ENCODE measurements around the gene HDC.

The HDC gene

DNA sequence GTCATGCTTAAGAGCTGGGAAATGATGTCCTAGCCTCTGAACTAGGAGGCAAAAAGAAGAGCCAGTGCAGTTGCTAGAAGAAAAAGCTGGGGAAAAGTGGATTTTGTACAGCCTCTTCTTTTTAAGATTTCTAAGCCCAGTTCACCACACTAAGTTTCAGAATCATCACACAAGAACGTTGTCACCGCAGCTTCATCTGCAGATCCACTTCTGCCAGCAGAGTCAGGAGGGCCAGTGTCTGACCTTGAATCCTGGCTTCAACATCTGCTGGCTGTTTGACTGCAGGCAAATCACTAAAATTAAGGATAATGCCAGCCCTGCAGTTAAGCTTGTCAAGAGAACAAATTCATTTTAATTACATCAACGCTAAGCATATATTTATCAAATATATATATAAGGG lies 36.2 kb downstream of the HDC start:
- no peaks in the 10 kb centered on the region for H3K79me1 ChIP-seq (replicated peaks; ENCODE audit: low read length, poor library complexity, severe bottlenecking)
- H3K9ac ChIP-seq (ENCODE audit: low read length) = no peak overlapping the region
- DNase-seq = no peak
- no peaks in the 10 kb centered on the region for H3K9me3 ChIP-seq (ENCODE audit: control insufficient read depth, low read length)
- no peak overlapping the region for H3K14ac ChIP-seq (ENCODE audit: low read length in 2 of 2)
- no peak overlapping the region for H2BK12ac ChIP-seq (ENCODE audit: low read length in 2 of 2)
- H2AFZ ChIP-seq (ENCODE audit: low read depth, low read length) = no peak overlapping the region
- no peak overlapping the region for H3K23ac ChIP-seq (ENCODE audit: low read length in 2 of 2)
- no peaks in the 10 kb centered on the region for H3K27me3 ChIP-seq (ENCODE audit: control insufficient read depth in 1 of 2, insufficient read depth in 1 of 2, low read length in 2 of 2)
- WGBS = 94% methylated on average over 2 of the region's 3 CpGs
- no peak overlapping the region for H4K8ac ChIP-seq (ENCODE audit: low read length)
- H3K4me3 ChIP-seq (ENCODE audit: insufficient read depth in 1 of 2, low read depth in 1 of 2, low read length in 2 of 2) = no peak overlapping the region
- no peak overlapping the region for H3K27ac ChIP-seq (ENCODE audit: low read length, poor library complexity, severe bottlenecking)
- no peak overlapping the region for H4K91ac ChIP-seq (ENCODE audit: low read length)
- H3K4me2 ChIP-seq (ENCODE audit: low read length, poor library complexity, severe bottlenecking) = no peak overlapping the region
- no peak overlapping the region for H3K18ac ChIP-seq (ENCODE audit: low read depth in 1 of 2, low read length in 2 of 2)
- peaks cover 1% of the 10 kb centered on the region for H3K4me1 ChIP-seq (ENCODE audit: control insufficient read depth, insufficient read depth, low read depth, low read length)
- no peaks in the 10 kb centered on the region for H3K36me3 ChIP-seq (ENCODE audit: control insufficient read depth in 1 of 2, insufficient read depth in 2 of 2, low read depth in 1 of 2, low read length in 2 of 2)
- H2AK5ac ChIP-seq (ENCODE audit: low read length, severe bottlenecking) = no peak overlapping the region
- H2BK120ac ChIP-seq (ENCODE audit: low read depth, low read length) = no peak overlapping the region
- no peak overlapping the region for H2BK5ac ChIP-seq (ENCODE audit: low read depth, low read length, poor library complexity, severe bottlenecking)
- H3K4ac ChIP-seq (ENCODE audit: low read depth in 1 of 2, low read length in 2 of 2) = no peak overlapping the region
- no peak overlapping the region for H2BK15ac ChIP-seq (ENCODE audit: low read depth, poor library complexity, severe bottlenecking)

DNA sequence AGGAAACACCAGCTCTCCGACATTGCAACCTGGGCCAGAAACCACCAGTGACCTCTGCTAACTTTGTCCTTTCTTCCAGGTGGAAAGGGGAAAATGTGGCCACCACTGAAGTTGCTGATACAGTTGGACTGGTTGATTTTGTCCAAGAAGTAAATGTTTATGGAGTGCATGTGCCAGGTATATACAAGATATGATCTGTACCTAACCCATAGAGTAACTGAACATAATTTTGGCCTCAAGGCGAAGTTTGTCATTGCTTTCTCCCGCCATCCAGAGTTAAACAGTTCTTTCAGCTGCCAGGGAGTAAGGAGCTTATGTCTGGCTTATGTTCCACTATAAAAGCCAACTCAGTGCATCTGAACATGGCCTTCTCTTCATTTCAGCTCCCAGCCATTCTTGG lies 36.7 kb downstream of the HDC start:
- no peaks in the 10 kb centered on the region for H3K27me3 ChIP-seq (ENCODE audit: control insufficient read depth in 1 of 2, insufficient read depth in 1 of 2, low read length in 2 of 2)
- no peak overlapping the region for H2BK15ac ChIP-seq (ENCODE audit: low read depth, poor library complexity, severe bottlenecking)
- no peak for DNase-seq
- no peaks in the 10 kb centered on the region for H3K79me1 ChIP-seq (replicated peaks; ENCODE audit: low read length, poor library complexity, severe bottlenecking)
- no peak overlapping the region for H3K9ac ChIP-seq (ENCODE audit: low read length)
- H3K36me3 ChIP-seq (ENCODE audit: control insufficient read depth in 1 of 2, insufficient read depth in 2 of 2, low read depth in 1 of 2, low read length in 2 of 2) = no peaks in the 10 kb centered on the region
- no peak overlapping the region for H3K23ac ChIP-seq (ENCODE audit: low read length in 2 of 2)
- no peak overlapping the region for H4K8ac ChIP-seq (ENCODE audit: low read length)
- no peak overlapping the region for H4K91ac ChIP-seq (ENCODE audit: low read length)
- peaks cover 1% of the 10 kb centered on the region for H3K4me1 ChIP-seq (ENCODE audit: control insufficient read depth, insufficient read depth, low read depth, low read length)
- H3K18ac ChIP-seq (ENCODE audit: low read depth in 1 of 2, low read length in 2 of 2) = no peak overlapping the region
- H2BK5ac ChIP-seq (ENCODE audit: low read depth, low read length, poor library complexity, severe bottlenecking) = no peak overlapping the region
- H2BK12ac ChIP-seq (ENCODE audit: low read length in 2 of 2) = no peak overlapping the region
- no peak overlapping the region for H2AFZ ChIP-seq (ENCODE audit: low read depth, low read length)
- H3K9me3 ChIP-seq (ENCODE audit: control insufficient read depth, low read length) = no peaks in the 10 kb centered on the region
- H3K4me3 ChIP-seq (ENCODE audit: insufficient read depth in 1 of 2, low read depth in 1 of 2, low read length in 2 of 2) = no peak overlapping the region
- H3K4ac ChIP-seq (ENCODE audit: low read depth in 1 of 2, low read length in 2 of 2) = no peak overlapping the region
- no peak overlapping the region for H2BK120ac ChIP-seq (ENCODE audit: low read depth, low read length)
- 99% methylated on average over 3 of the region's 3 CpGs for WGBS
- H2AK5ac ChIP-seq (ENCODE audit: low read length, severe bottlenecking) = no peak overlapping the region
- H3K4me2 ChIP-seq (ENCODE audit: low read length, poor library complexity, severe bottlenecking) = no peak overlapping the region
- H3K27ac ChIP-seq (ENCODE audit: low read length, poor library complexity, severe bottlenecking) = no peak overlapping the region
- no peak overlapping the region for H3K14ac ChIP-seq (ENCODE audit: low read length in 2 of 2)

DNA sequence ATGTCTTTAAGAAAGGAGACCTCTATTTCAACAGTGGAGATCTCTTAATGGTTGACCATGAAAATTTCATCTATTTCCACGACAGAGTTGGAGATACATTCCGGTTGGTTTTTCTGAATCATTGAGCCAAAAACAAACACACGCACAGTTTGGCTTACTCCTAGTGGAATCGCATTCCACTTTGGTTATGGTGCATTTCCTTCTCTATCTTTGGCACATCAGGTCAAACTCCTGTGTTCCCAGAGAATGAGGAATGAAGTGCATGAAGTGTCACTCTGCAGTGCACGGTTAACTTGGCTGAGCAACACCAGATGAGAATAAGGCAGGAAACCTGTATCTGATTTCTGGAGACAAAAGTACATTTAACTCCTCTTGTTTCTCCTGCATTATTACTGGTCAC lies 38.5 kb downstream of the HDC start:
- DNase-seq = peak; percentile 29
- Histone ChIP-seq H3K9ac (ENCODE audit: low read length) (no peak overlapping the region), H3K4me1 (ENCODE audit: control insufficient read depth, insufficient read depth, low read depth, low read length) (peaks cover 1% of the 10 kb centered on the region), H3K23ac (ENCODE audit: low read length in 2 of 2) (no peak overlapping the region), H3K27ac (ENCODE audit: low read length, poor library complexity, severe bottlenecking) (no peak overlapping the region), H3K18ac (ENCODE audit: low read depth in 1 of 2, low read length in 2 of 2) (no peak overlapping the region), H3K14ac (ENCODE audit: low read length in 2 of 2) (no peak overlapping the region), H3K4me3 (ENCODE audit: insufficient read depth in 1 of 2, low read depth in 1 of 2, low read length in 2 of 2) (no peak overlapping the region), H2AK5ac (ENCODE audit: low read length, severe bottlenecking) (no peak overlapping the region), H3K9me3 (ENCODE audit: control insufficient read depth, low read length) (no peaks in the 10 kb centered on the region), H4K8ac (ENCODE audit: low read length) (no peak overlapping the region), H3K36me3 (ENCODE audit: control insufficient read depth in 1 of 2, insufficient read depth in 2 of 2, low read depth in 1 of 2, low read length in 2 of 2) (no peaks in the 10 kb centered on the region), H2BK12ac (ENCODE audit: low read length in 2 of 2) (no peak overlapping the region), H3K4ac (ENCODE audit: low read depth in 1 of 2, low read length in 2 of 2) (no peak overlapping the region), H2AFZ (ENCODE audit: low read depth, low read length) (no peak overlapping the region), H2BK5ac (ENCODE audit: low read depth, low read length, poor library complexity, severe bottlenecking) (no peak overlapping the region), H4K91ac (ENCODE audit: low read length) (no peak overlapping the region), H2BK15ac (ENCODE audit: low read depth, poor library complexity, severe bottlenecking) (no peak overlapping the region), H2BK120ac (ENCODE audit: low read depth, low read length) (no peak overlapping the region), H3K4me2 (ENCODE audit: low read length, poor library complexity, severe bottlenecking) (no peak overlapping the region), H3K79me1 (replicated peaks; ENCODE audit: low read length, poor library complexity, severe bottlenecking) (no peaks in the 10 kb centered on the region), H3K27me3 (ENCODE audit: control insufficient read depth in 1 of 2, insufficient read depth in 1 of 2, low read length in 2 of 2) (peaks cover 0 to 11% of the 10 kb centered on the region in 2 experiments)
- 77% methylated on average over 5 of the region's 5 CpGs for WGBS

DNA sequence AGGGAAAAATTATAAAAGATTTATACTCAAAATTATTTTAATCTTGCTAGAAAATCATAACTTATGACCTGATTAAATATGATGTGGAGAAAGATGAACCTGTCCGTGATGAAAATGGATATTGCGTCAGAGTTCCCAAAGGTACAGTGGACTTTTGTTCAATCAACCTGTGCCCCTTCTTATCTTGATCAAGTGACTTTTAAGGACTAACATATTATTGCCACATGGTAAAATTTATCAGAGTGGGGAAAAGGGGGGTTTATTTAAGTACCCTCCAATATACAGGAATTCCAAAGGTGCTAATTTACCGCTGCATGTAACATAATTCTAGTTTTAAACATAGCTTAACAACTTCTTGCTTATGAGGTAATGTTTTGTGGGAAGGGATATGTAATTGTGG lies 39.6 kb downstream of the HDC start:
- no peak overlapping the region for H4K8ac ChIP-seq (ENCODE audit: low read length)
- no peak overlapping the region for H2AFZ ChIP-seq (ENCODE audit: low read depth, low read length)
- no peak for DNase-seq
- no peaks in the 10 kb centered on the region for H3K79me1 ChIP-seq (replicated peaks; ENCODE audit: low read length, poor library complexity, severe bottlenecking)
- H2BK15ac ChIP-seq (ENCODE audit: low read depth, poor library complexity, severe bottlenecking) = no peak overlapping the region
- no peak overlapping the region for H3K23ac ChIP-seq (ENCODE audit: low read length in 2 of 2)
- no peak overlapping the region for H3K27ac ChIP-seq (ENCODE audit: low read length, poor library complexity, severe bottlenecking)
- H2BK12ac ChIP-seq (ENCODE audit: low read length in 2 of 2) = no peak overlapping the region
- H2BK120ac ChIP-seq (ENCODE audit: low read depth, low read length) = no peak overlapping the region
- no peak overlapping the region for H3K14ac ChIP-seq (ENCODE audit: low read length in 2 of 2)
- H3K4me2 ChIP-seq (ENCODE audit: low read length, poor library complexity, severe bottlenecking) = no peak overlapping the region
- no CpG with 5 or more reads among the region's 3 CpGs for WGBS
- H2BK5ac ChIP-seq (ENCODE audit: low read depth, low read length, poor library complexity, severe bottlenecking) = no peak overlapping the region
- no peak overlapping the region for H3K4ac ChIP-seq (ENCODE audit: low read depth in 1 of 2, low read length in 2 of 2)
- H3K36me3 ChIP-seq (ENCODE audit: control insufficient read depth in 1 of 2, insufficient read depth in 2 of 2, low read depth in 1 of 2, low read length in 2 of 2) = no peaks in the 10 kb centered on the region
- no peak overlapping the region for H3K4me3 ChIP-seq (ENCODE audit: insufficient read depth in 1 of 2, low read depth in 1 of 2, low read length in 2 of 2)
- H3K18ac ChIP-seq (ENCODE audit: low read depth in 1 of 2, low read length in 2 of 2) = no peak overlapping the region
- peaks cover 0 to 18% of the 10 kb centered on the region in 2 experiments for H3K27me3 ChIP-seq (ENCODE audit: control insufficient read depth in 1 of 2, insufficient read depth in 1 of 2, low read length in 2 of 2)
- H3K9me3 ChIP-seq (ENCODE audit: control insufficient read depth, low read length) = no peaks in the 10 kb centered on the region
- no peak overlapping the region for H4K91ac ChIP-seq (ENCODE audit: low read length)
- peaks cover 1% of the 10 kb centered on the region for H3K4me1 ChIP-seq (ENCODE audit: control insufficient read depth, insufficient read depth, low read depth, low read length)
- no peak overlapping the region for H3K9ac ChIP-seq (ENCODE audit: low read length)
- no peak overlapping the region for H2AK5ac ChIP-seq (ENCODE audit: low read length, severe bottlenecking)

All from mesenchymal stem cell (in vitro differentiated cells and primary cell).